Common myeloid progenitor, CD34-positive (primary cell): Measurements from ENCODE around the gene DZIP1.

Source experiments
- CTCF ChIA-PET: fragments of 350-600 bp; sonication (Branson Sonifier 250); formaldehyde crosslinking; loops from one replicate; lab custom pipeline; 2021; ENCODE audit warnings: antibody characterized with exemption; lab: Charles Lee
- POLR2A ChIA-PET: fragments of 350-600 bp; sonication (Branson Sonifier 250); formaldehyde crosslinking; loops from one replicate; lab custom pipeline; 2021; ENCODE audit warnings: antibody characterized with exemption; lab: Charles Lee
- DNase-seq, 3 donors: peaks; one replicate each; pipeline versions ENCODE4 v3.0.0 to v3.0.0-alpha.2; 2013
- H3K27ac ChIP-seq, 2 experiments: 1 replicate in 1 of 2; 2 replicates in 1 of 2; pipeline ENCODE4 v1.7.0; 2013; ENCODE audit warnings: inconsistent platforms in 2 of 2, low read length in 2 of 2, mild to moderate bottlenecking in 2 of 2, low read depth in 1 of 2, moderate library complexity in 1 of 2; ENCODE audit not compliant: severe bottlenecking in 2 of 2, insufficient read depth in 1 of 2, poor library complexity in 1 of 2
- H3K27me3 ChIP-seq, 5 experiments: replicated peaks in 2 of 5; 1 replicate in 3 of 5; 2 replicates in 2 of 5; pipeline versions ENCODE4 v1.6.1 to v1.7.0; 2013; ENCODE audit warnings: low read length in 4 of 5, mild to moderate bottlenecking in 2 of 5, moderate library complexity in 2 of 5, inconsistent platforms in 1 of 5; ENCODE audit not compliant: insufficient read depth in 5 of 5, control insufficient read depth in 4 of 5
- H3K36me3 ChIP-seq, 4 experiments: 1 replicate in 2 of 4; 2 replicates in 2 of 4; pipeline versions ENCODE4 v1.6.1 to v1.7.0; 2013; ENCODE audit warnings: low read length in 3 of 4, control low read depth in 1 of 4, mild to moderate bottlenecking in 1 of 4; ENCODE audit not compliant: control insufficient read depth in 4 of 4, insufficient read depth in 4 of 4
- H3K4me1 ChIP-seq, 4 experiments: 1 replicate in 3 of 4; 2 replicates in 1 of 4; pipeline versions ENCODE4 v1.6.1 to v1.7.1; 2013; ENCODE audit warnings: low read length in 3 of 4, mild to moderate bottlenecking in 3 of 4, control low read depth in 1 of 4, inconsistent platforms in 1 of 4, moderate library complexity in 1 of 4; ENCODE audit not compliant: control insufficient read depth in 4 of 4, insufficient read depth in 4 of 4; ENCODE audit errors: control extremely low read depth in 1 of 4
- H3K4me3 ChIP-seq, 7 experiments: 1 replicate in 4 of 7; 2 replicates in 3 of 7; pipeline versions ENCODE4 v1.5.1 to v1.7.0; 2013; ENCODE audit warnings: mild to moderate bottlenecking in 7 of 7, low read length in 6 of 7, moderate library complexity in 6 of 7, inconsistent platforms in 2 of 7, low read depth in 2 of 7, control low read depth in 1 of 7; ENCODE audit not compliant: insufficient read depth in 4 of 7, control insufficient read depth in 1 of 7; ENCODE audit errors: extremely low read depth in 1 of 7
- H3K9me3 ChIP-seq, 5 experiments: 1 replicate in 4 of 5; 2 replicates in 1 of 5; pipeline versions ENCODE4 v1.6.1 to v1.7.1; 2013; ENCODE audit warnings: low read length in 4 of 5, mild to moderate bottlenecking in 2 of 5, inconsistent platforms in 1 of 5, low read depth in 1 of 5, moderate library complexity in 1 of 5; ENCODE audit not compliant: control insufficient read depth in 4 of 5, insufficient read depth in 2 of 5; ENCODE audit errors: control extremely low read depth in 1 of 5
- WGBS: methylation state at CpG from one replicate; pipeline ENCODE4 v1.1.5; 2013; ENCODE audit not compliant: insufficient coverage; 5-methylcytosine and 5-hydroxymethylcytosine counted together

Gene DZIP1

GRCh38 chr13:95553581-95554385 lies 90.7 kb downstream of the DZIP1 start:
- H3K27ac ChIP-seq, result peak overlapping the region in 1 of 2 experiments; percentile 45
- H3K4me1 ChIP-seq, result peaks cover 8 to 29% (median 22%) of the 10 kb centered on the region in 4 experiments
- peak overlapping the region; percentile 71 to 89 (median 81) for H3K4me3 ChIP-seq
- 2% methylated on average over 24 of the region's 29 CpGs for WGBS
- H3K9me3 ChIP-seq, result no peaks in the 10 kb centered on the region
- ChIA-PET CTCF (interaction anchor here (1.1 to 2.3 kb wide), 5 partner anchors 10 to 74 kb away, joined by 3 to 19 read pairs (median 4); no protein-coding TSS in a partner anchor), POLR2A (interaction anchor here (0.6 kb wide), 1 partner anchor 47 kb away, joined by 3 read pairs; no protein-coding TSS in a partner anchor)
- DNase-seq, result peak in 2 of 3 donors; percentile 41 to 54
- peaks cover 0 to 32% (median 0%) of the 10 kb centered on the region in 5 experiments for H3K27me3 ChIP-seq
- H3K36me3 ChIP-seq, result no peaks in the 10 kb centered on the region

GRCh38 chr13:95552539-95553441 lies 91.7 kb downstream of the DZIP1 start, which contains the start of gene CLDN10:
TSS of gene CLDN10 (plus strand) at chr13:95552720. CDS start at chr13:95552754, 34 bp downstream.
- peak; percentile 72 to 89 (median 83) for DNase-seq
- CTCF ChIA-PET, result interaction anchor here (0.6 to 2.3 kb wide), 14 partner anchors 8 to 311 kb away, joined by 3 to 19 read pairs (median 4); no protein-coding TSS in a partner anchor
- peaks cover 8 to 29% (median 22%) of the 10 kb centered on the region in 4 experiments for H3K4me1 ChIP-seq
- H3K27me3 ChIP-seq, result peaks cover 0 to 34% (median 0%) of the 10 kb centered on the region in 5 experiments
- no peaks in the 10 kb centered on the region for H3K9me3 ChIP-seq
- H3K36me3 ChIP-seq, result no peaks in the 10 kb centered on the region
- under 1% methylated on average over 47 of the region's 70 CpGs for WGBS
- POLR2A ChIA-PET, result no interaction called here
- peak within 1 kb of the TSS; percentile 71 to 89 (median 81) for H3K4me3 ChIP-seq
- peak within 1 kb of the TSS in 1 of 2 experiments; percentile 45 for H3K27ac ChIP-seq

- Histone ChIP-seq H3K27ac (no peak overlapping the region), H3K27me3 (peaks cover 0 to 34% (median 0%) of the 10 kb centered on the region in 5 experiments), H3K36me3 (no peaks in the 10 kb centered on the region), H3K4me3 (peak overlapping the region in 5 of 7 experiments; percentile 3 to 89 (median 81)), H3K9me3 (no peaks in the 10 kb centered on the region), H3K4me1 (peaks cover 8 to 29% (median 22%) of the 10 kb centered on the region in 4 experiments)
- CTCF ChIA-PET, result interaction anchor here (0.6 to 2.0 kb wide), 13 partner anchors 9 to 310 kb away, joined by 3 to 15 read pairs (median 3); no protein-coding TSS in a partner anchor
- no peak for DNase-seq
- POLR2A ChIA-PET, result no interaction called here
- WGBS, result 40% methylated on average over 5 of the region's 17 CpGs
Measured at GRCh38 chr13:95552208-95552538, 92.3 kb downstream of the DZIP1 start.

GRCh38 chr13:95547531-95548167 lies 96.9 kb downstream of the DZIP1 start:
- Histone ChIP-seq H3K27me3 (peaks cover 0 to 21% (median 0%) of the 10 kb centered on the region in 5 experiments), H3K9me3 (no peaks in the 10 kb centered on the region), H3K4me1 (peaks cover 2 to 8% (median 7%) of the 10 kb centered on the region in 4 experiments), H3K4me3 (no peak overlapping the region), H3K27ac (no peak overlapping the region), H3K36me3 (no peaks in the 10 kb centered on the region)
- POLR2A ChIA-PET, result no interaction called here
- no peak for DNase-seq
- CTCF ChIA-PET, result interaction anchor here (1.2 to 4.1 kb wide), 3 partner anchors 11 to 44 kb away, joined by 3 to 25 read pairs (median 6); no protein-coding TSS in a partner anchor
- WGBS, result 93% methylated on average over 2 of the region's 6 CpGs

GRCh38 chr13:95546919-95547318 lies 97.6 kb downstream of the DZIP1 start:
- Histone ChIP-seq H3K9me3 (no peaks in the 10 kb centered on the region), H3K4me1 (peaks cover 2 to 5% (median 2%) of the 10 kb centered on the region in 4 experiments), H3K36me3 (no peaks in the 10 kb centered on the region), H3K27me3 (peaks cover 0 to 17% (median 0%) of the 10 kb centered on the region in 5 experiments), H3K4me3 (no peak overlapping the region), H3K27ac (no peak overlapping the region)
- DNase-seq, result no peak
- ChIA-PET CTCF (interaction anchor here (0.7 to 4.1 kb wide), 2 partner anchors 10 to 18 kb away, joined by 4 to 25 read pairs; no protein-coding TSS in a partner anchor), POLR2A (no interaction called here)
- WGBS, result 82% methylated on average over 2 of the region's 3 CpGs

- POLR2A ChIA-PET, result no interaction called here
- peaks cover 0 to 6% (median 0%) of the 10 kb centered on the region in 5 experiments for H3K27me3 ChIP-seq
- no peaks in the 10 kb centered on the region for H3K36me3 ChIP-seq
- no peak overlapping the region for H3K27ac ChIP-seq
- CTCF ChIA-PET, result no interaction called here
- H3K4me1 ChIP-seq, result peaks cover 6 to 14% (median 11%) of the 10 kb centered on the region in 4 experiments
- no peak for DNase-seq
- no peaks in the 10 kb centered on the region for H3K9me3 ChIP-seq
- H3K4me3 ChIP-seq, result no peak overlapping the region
- WGBS, result no CpG with 5 or more reads among the region's 2 CpGs
Measured at GRCh38 chr13:95544293-95544692, 100.2 kb downstream of the DZIP1 start.
